ENCODE data around the gene ARHGAP24.

The ARHGAP24 gene

GRCh38 chr4:85591406-85592098 lies 116.6 kb downstream of the ARHGAP24 start:
- no peak for DNase-seq

- no peak for DNase-seq
Measured at GRCh38 chr4:85595098-85595775, 120.3 kb downstream of the ARHGAP24 start.

- no peak for DNase-seq
Measured at GRCh38 chr4:85595796-85596559, 121.0 kb downstream of the ARHGAP24 start.

- DNase-seq = no peak
Measured at GRCh38 chr4:85598936-85599335, 124.0 kb downstream of the ARHGAP24 start.

GRCh38 chr4:85600501-85600900 lies 125.6 kb downstream of the ARHGAP24 start:
- no peak for DNase-seq

- DNase-seq = no peak
Measured at GRCh38 chr4:85603437-85604336, 128.7 kb downstream of the ARHGAP24 start.

GRCh38 chr4:85606505-85606904 lies 131.6 kb downstream of the ARHGAP24 start:
- no peak for DNase-seq

- no peak for DNase-seq
Measured at GRCh38 chr4:85607624-85608023, 132.7 kb downstream of the ARHGAP24 start.

- no peak for DNase-seq
Measured at GRCh38 chr4:85610450-85610849, 135.5 kb downstream of the ARHGAP24 start.

- no peak for DNase-seq
Measured at GRCh38 chr4:85611661-85612060, 136.7 kb downstream of the ARHGAP24 start.

- no peak for DNase-seq
Measured at GRCh38 chr4:85613901-85614300, 139.0 kb downstream of the ARHGAP24 start.

- DNase-seq = no peak
Measured at GRCh38 chr4:85615952-85616351, 141.0 kb downstream of the ARHGAP24 start.

- no peak for DNase-seq
Measured at GRCh38 chr4:85617202-85617601, 142.3 kb downstream of the ARHGAP24 start.

- no peak for DNase-seq
Measured at GRCh38 chr4:85632981-85633380, 158.0 kb downstream of the ARHGAP24 start.

- no peak for DNase-seq
Measured at GRCh38 chr4:85637778-85638177, 162.8 kb downstream of the ARHGAP24 start.

GRCh38 chr4:85639946-85640345 lies 165.0 kb downstream of the ARHGAP24 start:
- DNase-seq = no peak

- DNase-seq = no peak
Measured at GRCh38 chr4:85642356-85643100, 167.6 kb downstream of the ARHGAP24 start.

GRCh38 chr4:85644061-85644460 lies 169.1 kb downstream of the ARHGAP24 start:
- no peak for DNase-seq

- DNase-seq = no peak
Measured at GRCh38 chr4:85650908-85651307, 176.0 kb downstream of the ARHGAP24 start.

GRCh38 chr4:85656759-85657505 lies 182.0 kb downstream of the ARHGAP24 start:
- DNase-seq = no peak

- no peak for DNase-seq
Measured at GRCh38 chr4:85658766-85659439, 184.0 kb downstream of the ARHGAP24 start.

Measured in stimulated activated CD4-positive, alpha-beta T cell treated with anti-CD3 and anti-CD28 coated beads, Interleukin-4, amount 100 ng/mL, for 24 hours (primary cell).